Mesenchymal stem cell (in vitro differentiated cells and primary cell): ENCODE measurements around the gene ARFGAP3.

ENCODE experiments used
- DNase-seq: peaks from one replicate; pipeline ENCODE4 v3.0.0-alpha.2; 2013
- H2AFZ ChIP-seq: one replicate; pipeline ENCODE4 v1.6.1; 2013; ENCODE audit warnings: low read depth, mild to moderate bottlenecking, control low read depth, inconsistent platforms, low read length, moderate library complexity
- H2AK5ac ChIP-seq: 2 replicates; pipeline ENCODE4 v1.6.1; 2013; ENCODE audit warnings: low read length, moderate library complexity, mild to moderate bottlenecking, inconsistent platforms; ENCODE audit not compliant: severe bottlenecking
- H2BK120ac ChIP-seq: one replicate; pipeline ENCODE4 v1.6.1; 2013; ENCODE audit warnings: low read depth, mild to moderate bottlenecking, inconsistent platforms, low read length, moderate library complexity
- H2BK12ac ChIP-seq, 2 experiments: one replicate each; pipeline ENCODE4 v1.6.1; 2013; ENCODE audit warnings: inconsistent platforms in 2 of 2, low read length in 2 of 2, mild to moderate bottlenecking in 2 of 2, moderate library complexity in 2 of 2, control low read depth in 1 of 2
- H2BK15ac ChIP-seq: one replicate; pipeline ENCODE4 v1.6.1; 2013; ENCODE audit warnings: mild to moderate bottlenecking, low read depth, inconsistent platforms; ENCODE audit not compliant: poor library complexity, severe bottlenecking
- H2BK5ac ChIP-seq: 2 replicates; pipeline ENCODE4 v1.6.1; 2013; ENCODE audit warnings: low read depth, mild to moderate bottlenecking, low read length, control low read depth, inconsistent platforms; ENCODE audit not compliant: poor library complexity, severe bottlenecking
- H3K14ac ChIP-seq, 2 experiments: one replicate each; pipeline ENCODE4 v1.6.1; 2013; ENCODE audit warnings: inconsistent platforms in 2 of 2, low read length in 2 of 2, control low read depth in 1 of 2, mild to moderate bottlenecking in 1 of 2, moderate library complexity in 1 of 2
- H3K18ac ChIP-seq, 2 experiments: one replicate each; pipeline ENCODE4 v1.6.1; 2013; ENCODE audit warnings: inconsistent platforms in 2 of 2, low read length in 2 of 2, control low read depth in 1 of 2, low read depth in 1 of 2, mild to moderate bottlenecking in 1 of 2
- H3K23ac ChIP-seq, 2 experiments: one replicate each; pipeline ENCODE4 v1.6.1; 2013; ENCODE audit warnings: inconsistent platforms in 2 of 2, low read length in 2 of 2, mild to moderate bottlenecking in 2 of 2, moderate library complexity in 2 of 2, control low read depth in 1 of 2
- H3K27ac ChIP-seq: 2 replicates; pipeline ENCODE4 v1.5.1; 2013; ENCODE audit warnings: mild to moderate bottlenecking, moderate library complexity, low read length, control low read depth, inconsistent platforms; ENCODE audit not compliant: poor library complexity, severe bottlenecking
- H3K27me3 ChIP-seq, 2 experiments: 2 replicates each; pipeline versions ENCODE4 v1.6.1 to v1.7.0; 2013; ENCODE audit warnings: low read length in 2 of 2, mild to moderate bottlenecking in 2 of 2, moderate library complexity in 2 of 2, control low read depth in 1 of 2, inconsistent platforms in 1 of 2; ENCODE audit not compliant: control insufficient read depth in 1 of 2, insufficient read depth in 1 of 2
- H3K36me3 ChIP-seq, 2 experiments: 2 replicates each; pipeline versions ENCODE4 v1.6.1 to v1.7.0; 2013; ENCODE audit warnings: low read length in 2 of 2, control low read depth in 1 of 2, inconsistent platforms in 1 of 2, low read depth in 1 of 2, mild to moderate bottlenecking in 1 of 2; ENCODE audit not compliant: insufficient read depth in 2 of 2, control insufficient read depth in 1 of 2
- H3K4ac ChIP-seq, 2 experiments: one replicate each; pipeline ENCODE4 v1.6.1; 2013; ENCODE audit warnings: inconsistent platforms in 2 of 2, low read length in 2 of 2, mild to moderate bottlenecking in 2 of 2, moderate library complexity in 2 of 2, control low read depth in 1 of 2, low read depth in 1 of 2
- H3K4me1 ChIP-seq: 2 replicates; pipeline ENCODE4 v1.6.1; 2013; ENCODE audit warnings: low read depth, low read length, control low read depth; ENCODE audit not compliant: control insufficient read depth, insufficient read depth
- H3K4me2 ChIP-seq: 2 replicates; pipeline ENCODE4 v1.6.1; 2013; ENCODE audit warnings: low read length, mild to moderate bottlenecking, inconsistent platforms; ENCODE audit not compliant: poor library complexity, severe bottlenecking
- H3K4me3 ChIP-seq, 2 experiments: 2 replicates each; pipeline versions ENCODE4 v1.5.1 to v1.7.0; 2013; ENCODE audit warnings: low read length in 2 of 2, mild to moderate bottlenecking in 2 of 2, control low read depth in 1 of 2, low read depth in 1 of 2; ENCODE audit not compliant: insufficient read depth in 1 of 2
- H3K79me1 ChIP-seq: replicated peaks from 2 replicates; pipeline ENCODE4 v1.6.1; 2013; ENCODE audit warnings: mild to moderate bottlenecking, control low read depth, low read length, inconsistent platforms; ENCODE audit not compliant: poor library complexity, severe bottlenecking
- H3K9ac ChIP-seq: 2 replicates; pipeline ENCODE4 v1.7.0; 2013; ENCODE audit warnings: mild to moderate bottlenecking, low read length, moderate library complexity
- H3K9me3 ChIP-seq: 2 replicates; pipeline ENCODE4 v1.7.0; 2013; ENCODE audit warnings: mild to moderate bottlenecking, low read length; ENCODE audit not compliant: control insufficient read depth
- H4K8ac ChIP-seq: one replicate; pipeline ENCODE4 v1.6.1; 2013; ENCODE audit warnings: inconsistent platforms, mild to moderate bottlenecking, low read length, moderate library complexity
- H4K91ac ChIP-seq: one replicate; pipeline ENCODE4 v1.6.1; 2013; ENCODE audit warnings: mild to moderate bottlenecking, low read length, inconsistent platforms
- WGBS: methylation state at CpG from one replicate; pipeline ENCODE4 v1.1.7; 2013; ENCODE audit warnings: mixed read lengths; 5-methylcytosine and 5-hydroxymethylcytosine counted together

The ARFGAP3 gene

GRCh38 chr22:42788021-42788420, 69.1 kb downstream of the ARFGAP3 start:
- H2BK15ac ChIP-seq, result no peak overlapping the region
- H2AK5ac ChIP-seq, result no peak overlapping the region
- H3K9me3 ChIP-seq, result no peaks in the 10 kb centered on the region
- no peaks in the 10 kb centered on the region for H3K27me3 ChIP-seq
- peaks cover 11% of the 10 kb centered on the region for H3K4me1 ChIP-seq
- 85% methylated on average over 12 of the region's 12 CpGs for WGBS
- no peak overlapping the region for H4K8ac ChIP-seq
- H3K4me2 ChIP-seq, result no peak overlapping the region
- H3K23ac ChIP-seq, result no peak overlapping the region
- H2BK120ac ChIP-seq, result no peak overlapping the region
- no peak overlapping the region for H3K18ac ChIP-seq
- no peak for DNase-seq
- no peak overlapping the region for H3K4ac ChIP-seq
- no peak overlapping the region for H2AFZ ChIP-seq
- no peak overlapping the region for H2BK5ac ChIP-seq
- H2BK12ac ChIP-seq, result no peak overlapping the region
- H3K4me3 ChIP-seq, result no peak overlapping the region
- H3K79me1 ChIP-seq, result no peaks in the 10 kb centered on the region
- H3K9ac ChIP-seq, result no peak overlapping the region
- H4K91ac ChIP-seq, result peak overlapping the region; percentile 18
- H3K36me3 ChIP-seq, result peaks cover 2 to 18% of the 10 kb centered on the region in 2 experiments
- no peak overlapping the region for H3K14ac ChIP-seq
- H3K27ac ChIP-seq, result no peak overlapping the region

DNA sequence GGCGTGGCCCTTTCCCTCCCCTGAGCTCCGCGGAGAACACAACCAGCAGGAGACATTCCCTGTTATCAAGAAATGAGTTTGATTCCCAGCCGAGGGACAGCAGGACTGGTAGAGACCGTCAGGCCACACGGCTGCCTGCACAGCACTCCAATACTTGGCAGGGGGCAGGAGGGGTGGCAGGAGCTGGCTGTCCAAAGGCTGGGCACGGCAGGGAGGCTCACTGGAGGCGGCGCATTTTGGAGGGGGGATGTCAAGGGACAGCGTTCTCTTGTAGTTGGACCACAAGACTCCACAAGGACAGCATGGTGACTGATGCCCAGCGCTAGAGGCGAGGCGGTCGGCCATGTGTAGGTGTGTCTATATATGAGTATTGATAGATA, 69.7 kb downstream of the ARFGAP3 start:
- Histone ChIP-seq H2AK5ac (no peak overlapping the region), H2BK5ac (no peak overlapping the region), H4K8ac (peak overlapping the region; percentile 4), H3K9me3 (no peaks in the 10 kb centered on the region), H3K4me1 (peaks cover 11% of the 10 kb centered on the region), H3K27ac (no peak overlapping the region), H3K9ac (no peak overlapping the region), H4K91ac (no peak overlapping the region), H3K4me2 (no peak overlapping the region), H3K4me3 (no peak overlapping the region), H3K14ac (no peak overlapping the region), H2AFZ (no peak overlapping the region), H3K27me3 (no peaks in the 10 kb centered on the region), H3K36me3 (peaks cover 0 to 11% of the 10 kb centered on the region in 2 experiments), H2BK15ac (no peak overlapping the region), H2BK120ac (no peak overlapping the region), H3K18ac (no peak overlapping the region), H3K23ac (no peak overlapping the region), H3K79me1 (no peaks in the 10 kb centered on the region), H3K4ac (no peak overlapping the region), H2BK12ac (no peak overlapping the region)
- no peak for DNase-seq
- 95% methylated on average over 14 of the region's 14 CpGs for WGBS

- Histone ChIP-seq H3K4me3 (no peak overlapping the region), H2BK12ac (no peak overlapping the region), H3K23ac (no peak overlapping the region), H3K9ac (no peak overlapping the region), H3K79me1 (no peaks in the 10 kb centered on the region), H4K91ac (no peak overlapping the region), H2AFZ (no peak overlapping the region), H3K4me2 (no peak overlapping the region), H3K14ac (no peak overlapping the region), H2AK5ac (no peak overlapping the region), H3K27ac (no peak overlapping the region), H4K8ac (no peak overlapping the region), H2BK120ac (no peak overlapping the region), H3K4me1 (peaks cover 9% of the 10 kb centered on the region), H3K27me3 (no peaks in the 10 kb centered on the region), H2BK5ac (no peak overlapping the region), H3K9me3 (no peaks in the 10 kb centered on the region), H2BK15ac (no peak overlapping the region), H3K36me3 (peaks cover 0 to 6% of the 10 kb centered on the region in 2 experiments), H3K18ac (peak overlapping the region in 1 of 2 experiments; percentile 11), H3K4ac (no peak overlapping the region)
- DNase-seq, result no peak
- 90% methylated on average over 16 of the region's 16 CpGs for WGBS
These were observed 70.3 kb downstream of the ARFGAP3 start for GRCh38 chr22:42786606-42787356.

DNA sequence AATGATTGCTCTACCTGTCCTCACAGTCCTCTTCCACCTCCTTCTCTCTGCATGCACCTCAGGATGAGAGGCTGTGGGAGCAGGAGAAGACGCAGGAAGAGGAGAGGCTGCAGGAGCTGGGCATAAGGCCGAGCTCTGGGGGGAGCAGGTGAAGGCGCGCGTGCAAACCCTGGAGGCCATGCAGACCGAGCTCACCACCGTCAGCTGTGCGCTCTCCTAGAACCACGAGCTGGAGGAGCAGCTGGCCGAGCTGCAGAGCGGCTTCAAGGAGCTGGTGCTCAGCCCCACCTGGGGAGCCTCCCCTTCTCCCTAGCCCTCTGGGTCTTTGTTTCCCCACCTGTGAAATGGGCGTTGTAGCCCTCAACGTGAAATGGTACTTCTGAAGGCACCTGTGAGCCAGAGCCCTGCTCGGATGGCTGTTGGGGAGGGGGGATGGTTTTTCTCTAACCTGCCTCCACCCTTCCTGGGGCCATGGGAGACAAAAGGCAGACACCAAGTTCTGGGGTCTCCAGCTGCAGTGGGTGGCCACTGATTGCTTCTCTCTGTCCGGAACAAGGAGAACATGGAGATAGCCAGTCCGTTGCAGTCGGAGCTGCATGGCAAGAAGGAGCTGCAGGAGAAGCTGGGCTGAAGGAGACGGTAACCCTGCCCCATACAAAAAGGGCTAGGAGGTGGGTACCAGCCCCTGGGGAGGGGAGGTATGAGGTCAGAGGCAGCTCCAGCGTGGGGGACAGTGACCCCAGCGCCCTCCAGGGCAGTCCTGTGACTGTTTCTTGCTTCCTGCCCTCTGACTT, 71.2 kb downstream of the ARFGAP3 start:
- no peak overlapping the region for H3K27ac ChIP-seq
- no peaks in the 10 kb centered on the region for H3K27me3 ChIP-seq
- H2BK120ac ChIP-seq, result no peak overlapping the region
- peaks cover 5% of the 10 kb centered on the region for H3K4me1 ChIP-seq
- H3K4ac ChIP-seq, result no peak overlapping the region
- H2AK5ac ChIP-seq, result no peak overlapping the region
- DNase-seq, result no peak
- H2AFZ ChIP-seq, result no peak overlapping the region
- no peak overlapping the region for H3K4me3 ChIP-seq
- peak overlapping the region; percentile 18 for H4K91ac ChIP-seq
- no peak overlapping the region for H3K9ac ChIP-seq
- no peak overlapping the region for H2BK15ac ChIP-seq
- no peaks in the 10 kb centered on the region for H3K79me1 ChIP-seq
- no peak overlapping the region for H3K23ac ChIP-seq
- H3K18ac ChIP-seq, result no peak overlapping the region
- H3K4me2 ChIP-seq, result no peak overlapping the region
- no peaks in the 10 kb centered on the region for H3K9me3 ChIP-seq
- WGBS, result 84% methylated on average over 20 of the region's 20 CpGs
- no peak overlapping the region for H2BK12ac ChIP-seq
- no peak overlapping the region for H2BK5ac ChIP-seq
- H4K8ac ChIP-seq, result no peak overlapping the region
- H3K36me3 ChIP-seq, result peaks cover 0 to 4% of the 10 kb centered on the region in 2 experiments
- H3K14ac ChIP-seq, result no peak overlapping the region
